Neural progenitor cell (in vitro differentiated cells): ENCODE results near the gene NTM.

Source experiments
- CTCF ChIP-seq: fragments of 200-600 bp; sonication (generic); IDR thresholded peaks from 2 replicates; pipeline ENCODE4 v1.5.1; 2017; ENCODE audit warnings: antibody characterized with exemption, mild to moderate bottlenecking
- EZH2 ChIP-seq: fragments of 200-600 bp; sonication (generic); IDR thresholded peaks from 2 replicates; pipeline ENCODE4 v1.6.1; 2017; ENCODE audit warnings: antibody characterized with exemption, mild to moderate bottlenecking, moderate library complexity
- EZH2phosphoT487 ChIP-seq: fragments of 200-600 bp; sonication (generic); IDR thresholded peaks from 2 replicates; pipeline ENCODE4 v1.6.1; 2017; ENCODE audit warnings: antibody characterized with exemption

GRCh38 chr11:131796089-131796488 lies 425.7 kb downstream of the NTM start:
- TF ChIP-seq EZH2phosphoT487 (no peak), CTCF (no peak), EZH2 (no peak)
